Testis (tissue), 2 donors: ENCODE data around the gene EHD4.

Experiments used
- POLR2A ChIP-seq: fragments of 450-650 bp; IDR thresholded peaks from one replicate; pipeline ENCODE4 v1.6.1; 2017; ENCODE audit warnings: antibody characterized with exemption, mild to moderate bottlenecking, moderate library complexity
- TF ChIP-seq, protein P1 (sequence below), 3 experiments: fragments of 450-650 bp in 2 of 3; fragments of 200-600 bp in 1 of 3; sonication (generic) in 1 of 3; IDR thresholded peaks; one replicate each; pipeline ENCODE4 v1.5.1; 2016 to 2019; ENCODE audit warnings: antibody characterized with exemption in 3 of 3, mild to moderate bottlenecking in 2 of 3, moderate library complexity in 1 of 3

DNA sequence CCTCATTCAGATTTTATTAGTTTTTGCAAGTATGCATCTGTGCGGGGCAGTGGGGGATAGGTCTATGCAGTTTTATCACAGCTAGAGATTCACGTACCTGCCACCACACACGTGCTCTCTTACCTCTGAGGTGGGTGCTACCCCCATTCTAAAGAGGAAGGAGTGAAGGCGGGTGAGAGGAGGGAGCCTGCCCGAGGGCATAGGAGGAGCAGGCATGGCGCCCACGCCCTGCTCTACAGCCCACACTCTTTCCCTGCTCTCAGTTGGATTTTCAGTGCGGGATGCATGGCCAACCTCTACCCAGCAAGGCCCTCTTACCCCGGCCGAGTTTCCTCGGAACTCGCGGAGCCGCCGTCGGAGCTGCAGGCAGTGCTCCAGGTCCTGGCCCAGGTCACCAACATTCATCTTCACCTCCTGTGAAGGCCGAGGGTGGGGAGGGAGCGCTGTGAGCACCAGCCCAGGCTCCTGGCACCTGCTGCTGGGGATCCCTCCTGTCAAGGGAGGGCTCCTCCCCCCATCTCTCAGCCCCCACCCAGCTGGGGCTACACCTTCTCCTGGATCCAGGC lies 106.8 kb downstream of the EHD4 start:
- TF ChIP-seq, protein P1, sequence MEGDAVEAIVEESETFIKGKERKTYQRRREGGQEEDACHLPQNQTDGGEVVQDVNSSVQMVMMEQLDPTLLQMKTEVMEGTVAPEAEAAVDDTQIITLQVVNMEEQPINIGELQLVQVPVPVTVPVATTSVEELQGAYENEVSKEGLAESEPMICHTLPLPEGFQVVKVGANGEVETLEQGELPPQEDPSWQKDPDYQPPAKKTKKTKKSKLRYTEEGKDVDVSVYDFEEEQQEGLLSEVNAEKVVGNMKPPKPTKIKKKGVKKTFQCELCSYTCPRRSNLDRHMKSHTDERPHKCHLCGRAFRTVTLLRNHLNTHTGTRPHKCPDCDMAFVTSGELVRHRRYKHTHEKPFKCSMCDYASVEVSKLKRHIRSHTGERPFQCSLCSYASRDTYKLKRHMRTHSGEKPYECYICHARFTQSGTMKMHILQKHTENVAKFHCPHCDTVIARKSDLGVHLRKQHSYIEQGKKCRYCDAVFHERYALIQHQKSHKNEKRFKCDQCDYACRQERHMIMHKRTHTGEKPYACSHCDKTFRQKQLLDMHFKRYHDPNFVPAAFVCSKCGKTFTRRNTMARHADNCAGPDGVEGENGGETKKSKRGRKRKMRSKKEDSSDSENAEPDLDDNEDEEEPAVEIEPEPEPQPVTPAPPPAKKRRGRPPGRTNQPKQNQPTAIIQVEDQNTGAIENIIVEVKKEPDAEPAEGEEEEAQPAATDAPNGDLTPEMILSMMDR (IDR thresholded peaks at IDR 0.05) = no peak
- no peak for TF ChIP-seq POLR2A
